Effector memory CD4-positive, alpha-beta T cell (primary cell): Measurements from ENCODE around the gene CPNE5.

ENCODE experiments used
- DNase-seq, 3 donors: peaks; one replicate each; pipeline ENCODE4 v3.0.0-alpha.2; 2020
- H3K27ac ChIP-seq: 2 replicates; pipeline ENCODE4 v1.7.0; 2013; ENCODE audit warnings: mild to moderate bottlenecking, low read length, moderate library complexity; ENCODE audit not compliant: insufficient read depth, poor library complexity, severe bottlenecking
- H3K27me3 ChIP-seq: replicated peaks from 2 replicates; pipeline ENCODE4 v1.7.0; 2013; ENCODE audit warnings: mild to moderate bottlenecking, low read length; ENCODE audit not compliant: insufficient read depth, control insufficient read depth, poor library complexity, severe bottlenecking
- H3K36me3 ChIP-seq: 2 replicates; pipeline ENCODE4 v1.7.0; 2013; ENCODE audit warnings: mild to moderate bottlenecking, low read length, moderate library complexity; ENCODE audit not compliant: control insufficient read depth, insufficient read depth
- H3K4me1 ChIP-seq: 2 replicates; pipeline ENCODE4 v1.7.0; 2013; ENCODE audit warnings: low read length, mild to moderate bottlenecking; ENCODE audit not compliant: control insufficient read depth, insufficient read depth, poor library complexity, severe bottlenecking
- H3K4me3 ChIP-seq: 2 replicates; pipeline ENCODE4 v1.7.0; 2013; ENCODE audit warnings: low read length, low read depth, mild to moderate bottlenecking; ENCODE audit not compliant: insufficient read depth, poor library complexity, severe bottlenecking
- H3K9me3 ChIP-seq: 2 replicates; pipeline ENCODE4 v1.7.0; 2013; ENCODE audit warnings: mild to moderate bottlenecking, low read length, moderate library complexity; ENCODE audit not compliant: control insufficient read depth

CPNE5 gene

DNA sequence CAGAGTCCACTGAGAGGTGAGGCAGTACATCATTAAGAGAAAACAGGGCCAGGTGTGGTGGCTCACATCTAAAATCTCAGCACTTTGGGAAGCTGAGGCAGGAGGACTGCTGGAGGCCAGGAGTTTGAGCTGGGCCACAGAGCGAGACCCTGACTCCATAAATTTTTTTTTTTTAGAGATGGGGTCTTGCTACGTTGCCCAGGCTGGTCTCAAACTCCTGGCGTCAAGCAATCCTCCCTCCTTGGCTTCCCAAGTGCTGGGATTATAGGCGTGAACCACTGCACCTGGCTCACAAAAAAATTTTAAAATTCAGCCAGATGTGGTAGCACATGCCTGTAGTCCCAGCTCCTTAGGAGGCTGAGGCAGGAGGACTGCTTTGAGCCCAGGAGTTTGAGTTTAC lies 18.1 kb upstream of the CPNE5 start:
- Histone ChIP-seq H3K4me1 (no peaks in the 10 kb centered on the region), H3K27ac (no peak overlapping the region), H3K9me3 (no peaks in the 10 kb centered on the region), H3K27me3 (no peaks in the 10 kb centered on the region), H3K4me3 (no peak overlapping the region), H3K36me3 (peaks cover 35% of the 10 kb centered on the region)
- no peak for DNase-seq

DNA sequence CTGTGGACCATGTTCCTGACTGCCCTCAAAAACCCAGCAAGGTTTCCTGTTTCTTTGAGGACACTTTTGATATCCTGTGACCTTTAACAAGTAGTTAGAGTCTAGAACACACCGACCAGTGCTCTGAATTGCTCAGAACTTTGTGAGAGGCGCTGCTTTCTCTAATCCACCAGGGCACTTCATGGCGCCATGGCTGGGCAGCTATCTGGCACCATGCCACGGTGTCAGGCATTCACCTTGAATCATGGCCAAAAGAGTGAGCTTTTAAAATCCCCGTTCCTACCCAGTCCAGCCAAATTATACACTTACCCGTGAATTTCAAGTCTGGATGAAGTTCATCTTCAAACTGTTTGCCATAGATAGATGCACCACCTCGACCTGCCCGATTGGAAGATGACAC lies 17.0 kb upstream of the CPNE5 start:
- Histone ChIP-seq H3K4me3 (no peak overlapping the region), H3K9me3 (no peaks in the 10 kb centered on the region), H3K4me1 (no peaks in the 10 kb centered on the region), H3K27ac (no peak overlapping the region), H3K36me3 (peaks cover 35% of the 10 kb centered on the region), H3K27me3 (no peaks in the 10 kb centered on the region)
- DNase-seq: no peak

DNA sequence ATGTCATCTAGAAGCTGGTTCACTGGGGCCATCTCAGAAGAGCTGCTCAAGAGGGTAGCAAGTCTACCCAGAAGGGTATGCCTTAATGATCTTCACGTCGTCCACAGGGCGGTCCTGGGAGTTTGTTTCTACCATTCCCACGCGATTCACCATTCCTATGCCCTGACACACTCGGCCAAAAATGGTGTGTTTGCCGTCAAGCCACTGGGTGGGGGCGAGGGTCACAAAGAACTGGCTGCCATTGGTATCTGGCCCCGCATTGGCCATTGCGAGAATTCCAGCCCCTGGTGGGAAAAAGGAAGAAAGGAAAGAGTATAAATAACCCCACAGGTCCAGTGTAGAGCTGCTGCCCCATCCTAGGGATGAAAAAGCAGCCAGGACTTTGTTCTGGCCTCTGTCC lies 16.5 kb upstream of the CPNE5 start:
- DNase-seq: no peak
- no peak overlapping the region for H3K27ac ChIP-seq
- peaks cover 35% of the 10 kb centered on the region for H3K36me3 ChIP-seq
- H3K4me3 ChIP-seq: no peak overlapping the region
- H3K4me1 ChIP-seq: no peaks in the 10 kb centered on the region
- H3K9me3 ChIP-seq: no peaks in the 10 kb centered on the region
- no peaks in the 10 kb centered on the region for H3K27me3 ChIP-seq

DNA sequence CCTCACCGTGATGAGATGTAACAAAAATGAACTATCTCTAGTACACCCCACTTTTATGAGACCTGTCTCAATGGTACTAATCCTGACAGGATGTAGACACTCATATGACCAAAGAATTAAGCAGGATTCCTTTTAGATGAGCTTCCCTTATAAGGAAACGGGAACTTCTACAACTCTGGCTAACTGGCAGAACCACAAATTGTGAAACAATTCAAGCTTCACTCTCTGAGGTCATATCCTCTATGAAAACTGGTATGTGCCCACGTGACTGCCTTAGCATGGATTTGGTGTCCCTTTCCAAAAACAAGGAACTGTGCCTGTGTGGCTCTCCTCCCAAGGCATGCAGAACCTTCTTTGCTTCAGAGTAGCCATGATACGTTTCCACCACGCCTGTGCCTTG lies 14.1 kb upstream of the CPNE5 start:
- H3K4me1 ChIP-seq: no peaks in the 10 kb centered on the region
- no peaks in the 10 kb centered on the region for H3K9me3 ChIP-seq

DNA sequence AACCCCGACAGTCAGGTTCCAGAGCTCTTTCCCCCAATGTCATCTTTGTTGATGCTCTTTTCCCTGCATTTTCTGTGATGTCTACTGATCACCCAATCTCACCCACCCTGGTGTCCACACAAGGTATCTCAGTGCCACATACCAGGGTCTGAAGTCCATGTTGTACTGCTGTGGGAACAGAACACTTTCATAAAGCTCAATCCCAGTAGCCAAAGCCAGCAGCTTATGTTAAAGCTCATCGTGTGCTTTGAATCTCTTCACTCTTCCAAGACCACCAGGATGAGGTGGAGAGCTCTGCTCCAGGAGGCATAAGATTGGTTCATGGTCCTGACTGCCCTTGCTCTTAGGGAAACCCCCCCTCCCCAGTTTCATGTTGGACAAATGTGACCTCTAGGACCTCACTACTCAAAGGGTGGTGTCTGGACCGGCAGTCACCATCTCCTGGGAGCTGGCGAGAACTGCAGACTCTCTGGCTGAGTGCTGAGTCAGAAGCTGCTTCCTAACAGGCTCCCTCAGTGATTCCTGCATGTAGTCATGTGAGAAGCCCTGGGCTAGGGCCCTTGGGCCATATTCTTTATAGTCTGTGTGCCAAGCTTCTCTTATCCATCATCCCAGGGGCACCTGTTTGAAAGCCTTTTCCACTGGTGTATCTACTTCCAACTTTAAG lies 13.4 kb upstream of the CPNE5 start:
- Histone ChIP-seq H3K36me3 (peaks cover 30% of the 10 kb centered on the region), H3K27me3 (no peaks in the 10 kb centered on the region), H3K9me3 (no peaks in the 10 kb centered on the region), H3K4me3 (no peak overlapping the region), H3K27ac (no peak overlapping the region), H3K4me1 (no peaks in the 10 kb centered on the region)
- no peak for DNase-seq

More for the DNA sequence above, 14.1 kb upstream of the CPNE5 start:
- no peak overlapping the region for H3K4me3 ChIP-seq
- DNase-seq: no peak
- no peaks in the 10 kb centered on the region for H3K27me3 ChIP-seq
- no peak overlapping the region for H3K27ac ChIP-seq
- H3K36me3 ChIP-seq: peaks cover 30% of the 10 kb centered on the region

DNA sequence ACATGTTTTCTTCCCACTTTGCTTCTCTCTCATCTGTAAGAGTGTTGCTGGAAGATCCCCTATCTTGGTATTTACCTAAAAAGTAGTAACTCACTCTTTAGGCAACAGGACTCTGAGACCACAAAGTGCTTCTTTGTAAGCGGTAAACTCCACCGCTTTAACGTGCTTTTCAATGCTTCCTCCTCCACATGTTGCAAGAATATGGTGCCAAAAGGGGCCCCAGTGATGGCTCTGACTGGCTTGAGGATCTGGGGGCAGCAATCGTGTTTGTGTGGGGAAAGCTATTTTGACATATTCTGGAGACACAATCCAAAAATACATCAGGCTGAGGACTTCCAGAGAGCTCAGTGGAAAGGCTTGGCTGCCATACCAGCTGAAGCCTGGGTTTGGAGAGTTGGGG lies 12.4 kb upstream of the CPNE5 start:
- Histone ChIP-seq H3K27me3 (no peaks in the 10 kb centered on the region), H3K9me3 (no peaks in the 10 kb centered on the region), H3K4me1 (no peaks in the 10 kb centered on the region), H3K4me3 (no peak overlapping the region), H3K27ac (no peak overlapping the region), H3K36me3 (peaks cover 25% of the 10 kb centered on the region)
- DNase-seq: no peak

DNA sequence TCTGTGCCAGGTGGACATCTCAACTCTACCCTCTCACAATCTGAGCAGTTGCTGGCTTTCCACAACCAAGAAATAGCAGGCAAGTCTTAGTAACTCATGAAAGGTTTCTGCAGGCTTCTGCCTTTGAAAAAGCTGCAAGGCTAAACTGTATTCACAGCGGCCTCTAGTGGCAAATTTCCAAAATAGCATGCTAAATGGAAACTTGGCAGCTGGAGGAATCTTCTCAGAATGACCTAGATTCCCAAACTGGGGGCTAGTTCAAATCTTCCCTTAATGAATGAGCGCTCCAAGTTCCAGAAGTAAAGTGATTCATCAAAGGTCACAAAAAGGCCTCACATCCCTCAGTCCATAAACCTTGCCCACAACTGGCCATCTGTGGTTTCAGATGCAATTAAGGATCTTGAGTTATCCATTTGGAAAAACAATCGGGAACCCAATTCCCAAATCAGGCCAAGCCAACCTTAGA lies 11.9 kb upstream of the CPNE5 start:
- H3K27me3 ChIP-seq: no peaks in the 10 kb centered on the region
- H3K4me1 ChIP-seq: no peaks in the 10 kb centered on the region
- H3K4me3 ChIP-seq: no peak overlapping the region
- no peak overlapping the region for H3K27ac ChIP-seq
- DNase-seq: no peak
- H3K36me3 ChIP-seq: peaks cover 20% of the 10 kb centered on the region
- H3K9me3 ChIP-seq: no peaks in the 10 kb centered on the region

DNA sequence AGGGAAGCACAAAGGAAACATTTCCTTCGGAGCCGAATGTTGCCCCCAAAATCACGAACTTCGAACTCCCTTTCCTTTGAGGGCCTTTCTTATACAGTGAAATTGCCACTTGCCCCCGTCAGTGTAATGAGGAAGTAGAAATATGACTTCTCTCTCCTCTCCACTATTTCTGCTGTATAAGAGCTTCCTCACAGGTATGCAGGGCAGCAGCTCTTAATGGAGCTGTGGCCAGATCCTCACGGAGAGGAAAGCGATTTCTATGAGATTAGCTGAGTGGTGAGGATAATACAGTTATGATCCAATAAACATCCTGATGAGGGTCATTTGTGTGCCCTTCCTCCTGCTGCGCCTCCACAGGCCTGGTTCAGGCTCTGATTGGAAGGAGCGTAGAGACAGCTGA lies 10.8 kb upstream of the CPNE5 start:
- Histone ChIP-seq H3K4me1 (no peaks in the 10 kb centered on the region), H3K4me3 (no peak overlapping the region), H3K9me3 (no peaks in the 10 kb centered on the region), H3K27ac (no peak overlapping the region), H3K27me3 (no peaks in the 10 kb centered on the region), H3K36me3 (peaks cover 10% of the 10 kb centered on the region)
- no peak for DNase-seq

DNA sequence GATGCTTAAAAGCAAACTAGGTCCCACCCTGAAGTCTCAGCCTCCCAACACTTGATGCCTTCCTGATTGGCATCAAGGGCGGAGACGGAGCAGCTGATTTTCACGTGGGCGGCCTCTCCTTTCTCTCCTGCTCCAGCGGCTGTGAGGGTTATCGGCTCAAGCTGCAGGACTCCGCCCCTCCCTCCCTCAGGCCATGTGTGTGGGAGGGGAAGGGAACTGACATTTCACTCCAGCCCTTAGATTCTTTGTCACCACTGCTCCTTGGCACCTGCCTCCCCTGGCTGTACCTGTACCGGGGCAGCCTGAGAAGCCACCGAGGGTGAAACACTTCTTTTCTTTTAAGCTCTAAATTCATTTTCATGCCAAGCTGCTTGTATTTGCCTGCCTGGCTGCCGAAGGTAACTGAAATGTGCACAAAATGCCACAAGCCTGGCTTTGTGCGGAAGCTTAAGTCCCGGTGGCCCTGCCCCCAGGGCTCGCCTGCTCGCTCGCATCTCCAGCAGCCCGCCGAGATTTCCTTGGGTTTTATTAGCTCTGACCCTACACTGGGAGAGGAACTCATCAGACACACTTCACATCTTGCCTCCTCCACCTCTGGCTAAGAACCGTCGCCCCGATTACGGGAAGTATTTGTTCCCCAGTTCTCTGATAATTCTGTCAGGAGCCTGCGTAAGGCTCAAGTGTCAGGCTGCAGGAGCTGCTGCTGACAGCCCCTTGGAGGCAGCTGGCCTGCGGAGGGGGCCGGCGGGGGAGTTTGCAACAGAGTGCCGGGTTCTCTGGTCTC lies 9.6 kb upstream of the CPNE5 start:
- Histone ChIP-seq H3K4me3 (no peak overlapping the region), H3K27me3 (no peaks in the 10 kb centered on the region), H3K9me3 (no peaks in the 10 kb centered on the region), H3K27ac (no peak overlapping the region), H3K4me1 (no peaks in the 10 kb centered on the region), H3K36me3 (no peaks in the 10 kb centered on the region)
- DNase-seq: no peak

DNA sequence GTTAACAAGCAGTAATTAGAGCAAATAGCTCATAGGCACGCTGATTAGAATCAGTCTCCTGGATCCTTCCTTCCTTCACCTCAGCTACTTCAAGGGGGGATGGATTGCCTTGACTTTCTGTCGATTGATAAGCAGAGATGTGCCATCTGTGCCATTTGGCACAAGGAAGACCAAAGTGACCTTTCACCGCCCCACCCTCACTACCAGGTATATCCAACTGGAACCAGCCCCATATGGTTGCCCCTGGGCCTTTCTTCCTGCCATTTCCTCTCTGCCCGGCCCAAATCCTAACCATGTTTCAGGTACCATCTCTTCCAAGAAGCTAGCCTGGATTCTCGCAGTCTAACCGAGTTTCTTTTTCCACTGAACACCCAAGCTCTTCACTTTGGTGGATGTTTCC lies 8.7 kb upstream of the CPNE5 start:
- H3K27me3 ChIP-seq: no peaks in the 10 kb centered on the region
- H3K27ac ChIP-seq: no peak overlapping the region
- H3K4me3 ChIP-seq: no peak overlapping the region
- H3K4me1 ChIP-seq: no peaks in the 10 kb centered on the region
- no peaks in the 10 kb centered on the region for H3K36me3 ChIP-seq
- no peak for DNase-seq
- no peaks in the 10 kb centered on the region for H3K9me3 ChIP-seq
